Muscle layer of colon (tissue), 2 donors: ENCODE results near the gene SH2D2A.

Source experiments
- H3K27ac ChIP-seq: one replicate; pipeline ENCODE4 v1.7.0; 2013; ENCODE audit warnings: low read depth, mild to moderate bottlenecking, low read length, moderate library complexity
- H3K27me3 ChIP-seq, 2 donors: one replicate each; pipeline ENCODE4 v1.7.0; 2013; ENCODE audit warnings: low read length in 2 of 2, mild to moderate bottlenecking in 2 of 2; ENCODE audit not compliant: insufficient read depth in 2 of 2, control insufficient read depth in 1 of 2
- H3K36me3 ChIP-seq: one replicate; pipeline ENCODE4 v1.7.0; 2013; ENCODE audit warnings: mild to moderate bottlenecking, low read length; ENCODE audit not compliant: insufficient read depth
- H3K4me1 ChIP-seq: one replicate; pipeline ENCODE4 v1.7.0; 2013; ENCODE audit warnings: mild to moderate bottlenecking, low read length; ENCODE audit not compliant: insufficient read depth
- H3K4me3 ChIP-seq, 2 donors: one replicate each; pipeline ENCODE4 v1.7.0; 2013; ENCODE audit warnings: low read length in 2 of 2, low read depth in 1 of 2, mild to moderate bottlenecking in 1 of 2, moderate library complexity in 1 of 2
- H3K9ac ChIP-seq: one replicate; pipeline ENCODE4 v1.7.0; 2013; ENCODE audit warnings: low read length
- H3K9me3 ChIP-seq: one replicate; pipeline ENCODE4 v1.7.0; 2013; ENCODE audit warnings: mild to moderate bottlenecking, low read length
- donor health status: abdominal sarcoma.
- donor health status: Adenocarcinoma of cecum.

Gene SH2D2A

DNA sequence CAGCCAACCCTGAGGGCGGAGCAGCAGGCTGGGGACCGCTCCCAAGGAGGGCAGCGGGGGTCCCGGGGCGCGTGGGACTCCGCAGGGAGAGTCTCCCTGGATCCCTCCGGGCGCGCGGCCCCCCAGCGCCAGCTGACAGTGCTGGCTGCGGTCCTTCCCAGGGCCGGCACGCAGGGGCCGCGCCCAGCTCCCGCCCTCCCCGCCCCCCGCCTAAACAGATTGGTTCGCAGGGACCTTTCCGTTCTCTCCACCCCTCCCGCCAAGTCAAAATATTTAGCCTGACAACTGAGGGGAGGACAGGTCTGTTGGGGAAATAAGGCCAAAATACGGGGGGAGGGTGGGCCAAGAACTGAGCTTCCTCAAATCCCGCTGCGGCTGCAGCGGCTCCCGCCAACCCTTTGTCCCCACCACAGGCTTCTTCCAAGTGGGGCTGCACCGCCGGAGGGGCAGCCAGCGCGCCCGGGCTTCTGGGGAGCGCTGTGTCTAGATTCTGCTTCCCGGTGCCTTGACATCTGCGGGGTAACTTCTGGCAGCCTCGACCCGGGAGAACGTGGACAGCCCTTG, 42.4 kb upstream of the SH2D2A start, which contains the start of gene INSRR:
INSRR (minus strand) TSS at position 159 of the 564 bp plus-strand sequence. CDS start 496 bp downstream, outside the sequence.
- Histone ChIP-seq H3K9ac (no peak within 1 kb of the TSS), H3K27ac (no peak within 1 kb of the TSS), H3K9me3 (no peaks in the 10 kb centered on the region), H3K36me3 (no peaks in the 10 kb centered on the region), H3K4me3 (peak within 1 kb of the TSS; percentile 42 to 60), H3K27me3 (peaks cover 45 to 69% of the 10 kb centered on the region in 2 donors), H3K4me1 (peaks cover 16% of the 10 kb centered on the region)

DNA sequence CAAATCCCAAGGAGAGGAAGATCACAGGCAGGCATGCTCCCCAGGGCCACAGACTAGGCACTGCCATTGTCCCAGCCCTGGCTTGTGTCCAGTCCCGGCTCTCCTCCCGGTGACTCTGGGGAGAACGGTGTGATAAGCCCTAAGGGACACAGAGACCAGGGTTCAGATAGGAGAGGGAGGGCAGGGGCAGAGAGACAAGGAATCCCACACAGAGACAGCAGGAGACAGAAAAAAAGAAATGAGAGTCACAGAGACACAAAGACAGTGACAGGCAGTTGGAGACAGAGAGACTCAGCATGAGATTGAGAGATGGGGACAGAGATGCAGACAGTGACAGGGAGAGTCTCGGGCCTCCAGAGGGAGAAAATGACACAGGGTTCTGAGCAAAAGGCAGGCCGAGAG, 41.9 kb upstream of the SH2D2A start:
- H3K27me3 ChIP-seq, result peaks cover 44 to 64% of the 10 kb centered on the region in 2 donors
- H3K36me3 ChIP-seq, result no peaks in the 10 kb centered on the region
- H3K9me3 ChIP-seq, result no peaks in the 10 kb centered on the region
- H3K4me1 ChIP-seq, result peaks cover 16% of the 10 kb centered on the region
- H3K27ac ChIP-seq, result no peak overlapping the region
- H3K9ac ChIP-seq, result no peak overlapping the region
- no peak overlapping the region for H3K4me3 ChIP-seq

GRCh38 chr1:156857532-156857931, 40.9 kb upstream of the SH2D2A start:
- Histone ChIP-seq H3K27ac (no peak overlapping the region), H3K27me3 (peaks cover 35 to 54% of the 10 kb centered on the region in 2 donors), H3K9me3 (no peaks in the 10 kb centered on the region), H3K4me1 (peaks cover 16% of the 10 kb centered on the region), H3K4me3 (no peak overlapping the region), H3K9ac (no peak overlapping the region), H3K36me3 (no peaks in the 10 kb centered on the region)

DNA sequence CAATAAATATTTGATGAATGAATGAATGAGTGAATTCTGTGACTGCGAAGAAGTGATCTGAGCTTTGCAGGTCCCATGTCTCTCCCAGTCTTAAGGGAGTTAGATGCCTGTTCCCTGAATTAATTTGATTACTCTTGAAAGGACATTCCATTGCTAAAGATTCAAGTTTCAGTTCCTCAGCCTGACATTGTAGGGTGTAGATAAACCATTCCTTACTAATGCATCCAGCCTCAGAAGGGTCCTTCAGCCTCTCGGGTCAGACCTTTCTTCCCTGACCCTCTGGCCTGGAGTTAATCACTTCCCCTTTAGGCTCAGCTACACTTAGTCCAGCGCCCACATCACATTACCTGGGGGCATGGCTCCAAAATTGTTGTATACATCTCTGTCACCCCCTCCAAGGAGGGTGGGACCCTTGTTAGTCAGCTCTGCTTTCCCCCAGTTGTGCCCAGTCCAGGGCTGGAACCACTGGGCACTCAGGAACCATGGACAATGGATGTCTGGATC, 39.7 kb upstream of the SH2D2A start:
- H3K4me3 ChIP-seq, result no peak overlapping the region
- no peak overlapping the region for H3K9ac ChIP-seq
- H3K9me3 ChIP-seq, result no peaks in the 10 kb centered on the region
- H3K27me3 ChIP-seq, result peaks cover 24 to 47% of the 10 kb centered on the region in 2 donors
- H3K4me1 ChIP-seq, result peaks cover 16% of the 10 kb centered on the region
- no peak overlapping the region for H3K27ac ChIP-seq
- H3K36me3 ChIP-seq, result no peaks in the 10 kb centered on the region

GRCh38 chr1:156854634-156855033, 38.0 kb upstream of the SH2D2A start:
- Histone ChIP-seq H3K9me3 (no peaks in the 10 kb centered on the region), H3K9ac (no peak overlapping the region), H3K27me3 (peaks cover 10 to 30% of the 10 kb centered on the region in 2 donors), H3K36me3 (no peaks in the 10 kb centered on the region), H3K4me3 (no peak overlapping the region), H3K4me1 (peaks cover 5% of the 10 kb centered on the region), H3K27ac (no peak overlapping the region)

GRCh38 chr1:156853761-156854160, 37.1 kb upstream of the SH2D2A start:
- no peaks in the 10 kb centered on the region for H3K9me3 ChIP-seq
- no peak overlapping the region for H3K4me3 ChIP-seq
- H3K4me1 ChIP-seq, result no peaks in the 10 kb centered on the region
- no peaks in the 10 kb centered on the region for H3K36me3 ChIP-seq
- peaks cover 6 to 24% of the 10 kb centered on the region in 2 donors for H3K27me3 ChIP-seq
- H3K9ac ChIP-seq, result no peak overlapping the region
- H3K27ac ChIP-seq, result no peak overlapping the region

GRCh38 chr1:156852418-156852874, 35.8 kb upstream of the SH2D2A start:
- Histone ChIP-seq H3K9me3 (no peaks in the 10 kb centered on the region), H3K27ac (no peak overlapping the region), H3K9ac (no peak overlapping the region), H3K36me3 (no peaks in the 10 kb centered on the region), H3K4me1 (no peaks in the 10 kb centered on the region), H3K4me3 (no peak overlapping the region), H3K27me3 (peaks cover 0 to 22% of the 10 kb centered on the region in 2 donors)

DNA sequence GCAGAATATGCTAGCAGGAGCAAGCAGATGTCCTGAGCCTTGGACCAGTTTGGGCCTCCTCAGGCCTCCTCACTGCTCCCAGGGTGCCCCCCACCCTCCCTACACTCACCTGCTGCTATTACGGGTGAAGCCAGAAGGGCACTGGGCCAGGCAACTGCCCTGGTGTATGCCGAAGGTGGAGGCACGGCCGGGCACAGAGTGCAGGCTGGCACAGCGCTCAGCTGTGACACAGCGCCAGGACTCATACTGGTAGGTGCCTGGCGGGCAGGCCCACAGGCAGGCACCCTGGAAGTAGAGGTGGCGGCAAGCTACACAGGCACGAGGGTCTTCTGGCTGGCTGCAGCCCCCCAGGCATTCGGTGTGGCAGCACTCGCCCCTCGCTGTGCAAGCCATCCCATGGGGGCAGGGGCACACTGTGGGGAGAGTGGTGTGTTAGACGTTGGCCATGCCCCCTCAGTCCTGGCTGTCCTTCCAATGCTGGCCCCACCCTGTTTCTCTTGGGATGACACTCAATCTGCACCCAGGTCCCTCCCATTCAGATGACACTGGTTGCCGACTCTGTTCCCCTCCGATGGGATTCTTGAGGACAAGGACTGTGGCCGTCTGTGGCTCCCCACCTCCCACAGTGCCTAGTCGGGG, 35.2 kb upstream of the SH2D2A start:
- H3K9ac ChIP-seq, result no peak overlapping the region
- no peaks in the 10 kb centered on the region for H3K9me3 ChIP-seq
- no peak overlapping the region for H3K4me3 ChIP-seq
- no peak overlapping the region for H3K27ac ChIP-seq
- H3K36me3 ChIP-seq, result no peaks in the 10 kb centered on the region
- peaks cover 0 to 20% of the 10 kb centered on the region in 2 donors for H3K27me3 ChIP-seq
- H3K4me1 ChIP-seq, result no peaks in the 10 kb centered on the region

- Histone ChIP-seq H3K4me3 (no peak overlapping the region), H3K27me3 (peaks cover 8 to 40% of the 10 kb centered on the region in 2 donors), H3K9ac (no peak overlapping the region), H3K4me1 (no peaks in the 10 kb centered on the region), H3K36me3 (no peaks in the 10 kb centered on the region), H3K9me3 (no peaks in the 10 kb centered on the region), H3K27ac (no peak overlapping the region)
These were observed 32.5 kb upstream of the SH2D2A start for GRCh38 chr1:156849151-156849496.

- Histone ChIP-seq H3K27me3 (peaks cover 8 to 45% of the 10 kb centered on the region in 2 donors), H3K4me1 (no peaks in the 10 kb centered on the region), H3K36me3 (no peaks in the 10 kb centered on the region), H3K9me3 (no peaks in the 10 kb centered on the region), H3K9ac (no peak overlapping the region), H3K27ac (no peak overlapping the region), H3K4me3 (no peak overlapping the region)
These were observed 32.0 kb upstream of the SH2D2A start for GRCh38 chr1:156848461-156849150.

- no peak overlapping the region for H3K4me3 ChIP-seq
- no peaks in the 10 kb centered on the region for H3K9me3 ChIP-seq
- no peak overlapping the region for H3K27ac ChIP-seq
- no peaks in the 10 kb centered on the region for H3K4me1 ChIP-seq
- H3K9ac ChIP-seq, result no peak overlapping the region
- H3K36me3 ChIP-seq, result no peaks in the 10 kb centered on the region
- H3K27me3 ChIP-seq, result peaks cover 8 to 50% of the 10 kb centered on the region in 2 donors
These were observed 31.2 kb upstream of the SH2D2A start for GRCh38 chr1:156847591-156848460.
